Heart right ventricle (tissue), 16 donors: ENCODE measurements around the gene PSMB9. TPM values are rescaled to one million over a fixed set of nuclear protein-coding genes. Genes with fewer than 3 reads are reported as not detected.
A peak's percentile ranks its signal among the peaks of the same experiment; 100 is the strongest.

Source experiments
- ATAC-seq, 8 donors: fragments of 200-7000 bp; cut with Tn5 transposase; one replicate each; pipeline ENCODE4 v1.9.1; 2020; ENCODE audit warnings: mild to moderate bottlenecking in 8 of 8, moderate library complexity in 8 of 8, moderate number of reproducible peaks in 1 of 8
- DNase-seq, 2 donors: peaks; one replicate each; pipeline ENCODE4 v3.0.0-alpha.2; 2020
- H3K27ac ChIP-seq, 10 donors: fragments of 200-600 bp; sonication (generic) in 2 of 10; one replicate each; pipeline versions ENCODE4 v1.5.0 to v1.8.0; 2020 to 2022; ENCODE audit warnings: mild to moderate bottlenecking in 3 of 10
- H3K27me3 ChIP-seq, 7 donors: fragments of 200-600 bp; one replicate each; pipeline ENCODE4 v1.8.0; 2021 to 2022; ENCODE audit warnings: mild to moderate bottlenecking in 2 of 7
- H3K36me3 ChIP-seq, 9 donors: fragments of 200-600 bp; sonication (generic) in 1 of 9; one replicate each; pipeline versions ENCODE4 v1.5.0 to v1.8.0; 2020 to 2022; ENCODE audit warnings: mild to moderate bottlenecking in 2 of 9
- H3K4me1 ChIP-seq, 9 donors: fragments of 200-600 bp; sonication (generic) in 1 of 9; one replicate each; pipeline versions ENCODE4 v1.5.0 to v1.8.0; 2020 to 2022; ENCODE audit warnings: mild to moderate bottlenecking in 4 of 9
- H3K4me3 ChIP-seq, 10 donors: fragments of 200-600 bp; sonication (generic) in 2 of 10; one replicate each; pipeline versions ENCODE4 v1.5.0 to v1.8.0; 2020 to 2022; ENCODE audit warnings: mild to moderate bottlenecking in 7 of 10, moderate library complexity in 2 of 10
- H3K9me3 ChIP-seq, 11 donors: fragments of 200-600 bp in 10 of 11; sonication (generic) in 2 of 11; one replicate each; pipeline versions ENCODE4 v1.5.0 to v1.8.0; 2013 to 2022; ENCODE audit warnings: mild to moderate bottlenecking in 2 of 11, control low read depth in 1 of 11, moderate library complexity in 1 of 11
- WGBS, 2 donors: extraction: QIAGEN DNeasy Blood & Tissue Kit; methylation state at CpG; one replicate each; pipeline ENCODE4 v1.1.7; 2013; ENCODE audit warnings: inconsistent platforms in 1 of 2; 5-methylcytosine and 5-hydroxymethylcytosine counted together
- intact Hi-C, 10 donors: fragments of 100-400 bp; cut with DNase I; formaldehyde crosslinking; loops; one replicate each; pipeline versions ENCODE4 v1.11.1 to v1.14.2; 2022
- polyA plus RNA-seq, 2 donors: library from polyadenylated mRNA; stranded (reverse); fragments of 200-250 nt; gene quantifications; one replicate each; pipeline ENCODE4 v1.2.3, GENCODE V29; 2013
- total RNA-seq, 10 donors: library from RNA; stranded (reverse); fragmentation: NEBNext Ultra II Directional in 3 of 10; extraction: Animal tissue kit (Norgen Biotek cat#: 25700) in 3 of 10; gene quantifications; one replicate each; pipeline versions ENCODE4 v1.2.1 to v1.2.4, GENCODE V29; 2021 to 2023
- TF ChIP-seq, protein P1 (sequence below), 9 donors: fragments of 200-600 bp; sonication (generic) in 2 of 9; IDR thresholded peaks; one replicate each; pipeline versions ENCODE4 v1.5.0 to v1.8.0; 2021 to 2022; ENCODE audit warnings: antibody characterized with exemption in 9 of 9, mild to moderate bottlenecking in 5 of 9, moderate library complexity in 1 of 9
- donor health status: Arrhythmogenic right ventricular cardiomyopathy.
- donor health status: ischemic (EF 13 %, LVEDD 7.1; RV severe dilation, severe dysfunction).
- donor health status: healthy with polysubstance abuse.
- donor health status: DM: no; HTN: yes; CAD: no.
- donor health status: DM: no; HTN: no; CAD: no.
- donor health status: ischemic (EF 25% LVEDD 6.9; RV normal size, moderate dysfunction).
- donor health status: ischemic (EF 25% LVEDD 5.7; RV mildly dilated, moderate dysfunction).
- donor health status: healthy.
- donor health status: DM: yes; HTN: yes; CAD: no.
- donor health status: Ischemic cardiomyopathy.
- donor health status: ischemic (EF 35%, LVEDD 5.7; RV mildly dilated, moderate dysfunction).
- donor health status: nonischemic (EF 11% LVEDD 7.7; RV severe dilation, severe dysfunction).
- donor health status: DM: yes; HTN: yes; CAD: no.
- donor health status: PGD.
- donor health status: ischemic (EF 29% LVEDD 5.4; RV normal size, mild dysfunction).
- donor health status: nonischemic (EF 23%, LVEDD 6.1; RV moderate dilation, normal function).

PSMB9 gene
- total and polyA plus RNA-seq, 12 donors: 10.0 to 198 (median 16.5) TPM

DNA sequence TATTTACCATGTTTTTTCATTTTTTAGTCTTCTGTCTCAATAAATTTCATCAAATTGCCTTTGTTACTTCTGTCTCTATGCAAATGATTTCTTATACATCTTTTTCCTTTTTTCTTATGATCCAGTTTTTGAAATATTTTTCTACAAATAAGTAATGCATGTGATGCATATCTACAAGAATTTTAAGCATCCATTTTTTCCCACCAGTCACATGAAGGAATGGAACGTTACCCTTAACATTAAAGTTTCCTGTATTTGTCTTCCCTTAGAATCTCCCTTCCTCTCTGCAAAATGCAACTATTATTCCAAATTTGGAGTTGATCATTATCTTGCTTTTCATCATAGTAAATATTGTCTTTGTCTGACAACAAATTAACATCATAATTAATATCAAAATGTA lies 35.5 kb downstream of the PSMB9 start:
- TF ChIP-seq, protein P1, sequence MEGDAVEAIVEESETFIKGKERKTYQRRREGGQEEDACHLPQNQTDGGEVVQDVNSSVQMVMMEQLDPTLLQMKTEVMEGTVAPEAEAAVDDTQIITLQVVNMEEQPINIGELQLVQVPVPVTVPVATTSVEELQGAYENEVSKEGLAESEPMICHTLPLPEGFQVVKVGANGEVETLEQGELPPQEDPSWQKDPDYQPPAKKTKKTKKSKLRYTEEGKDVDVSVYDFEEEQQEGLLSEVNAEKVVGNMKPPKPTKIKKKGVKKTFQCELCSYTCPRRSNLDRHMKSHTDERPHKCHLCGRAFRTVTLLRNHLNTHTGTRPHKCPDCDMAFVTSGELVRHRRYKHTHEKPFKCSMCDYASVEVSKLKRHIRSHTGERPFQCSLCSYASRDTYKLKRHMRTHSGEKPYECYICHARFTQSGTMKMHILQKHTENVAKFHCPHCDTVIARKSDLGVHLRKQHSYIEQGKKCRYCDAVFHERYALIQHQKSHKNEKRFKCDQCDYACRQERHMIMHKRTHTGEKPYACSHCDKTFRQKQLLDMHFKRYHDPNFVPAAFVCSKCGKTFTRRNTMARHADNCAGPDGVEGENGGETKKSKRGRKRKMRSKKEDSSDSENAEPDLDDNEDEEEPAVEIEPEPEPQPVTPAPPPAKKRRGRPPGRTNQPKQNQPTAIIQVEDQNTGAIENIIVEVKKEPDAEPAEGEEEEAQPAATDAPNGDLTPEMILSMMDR (IDR thresholded peaks at IDR 0.05): no peak
- Histone ChIP-seq H3K36me3 (no peaks in the 10 kb centered on the region), H3K27ac (no peak overlapping the region), H3K27me3 (no peaks in the 10 kb centered on the region), H3K9me3 (no peaks in the 10 kb centered on the region), H3K4me3 (no peak overlapping the region), H3K4me1 (peaks cover 0 to 17% (median 5%) of the 10 kb centered on the region in 9 donors)
- intact Hi-C loops: loop anchor here in 6 of 10 donors (5.0 to 10.0 kb wide), 6 partner anchors 43 to 203 kb away; partner anchors contain the start of genes BRD2 (in 1 of the 6) and HLA-DMA (in 1 of the 6)
- 63 to 73% methylated on average over 1 of the region's 1 CpG for WGBS, 2 donors
- ATAC-seq (no peak), DNase-seq (no peak)

DNA sequence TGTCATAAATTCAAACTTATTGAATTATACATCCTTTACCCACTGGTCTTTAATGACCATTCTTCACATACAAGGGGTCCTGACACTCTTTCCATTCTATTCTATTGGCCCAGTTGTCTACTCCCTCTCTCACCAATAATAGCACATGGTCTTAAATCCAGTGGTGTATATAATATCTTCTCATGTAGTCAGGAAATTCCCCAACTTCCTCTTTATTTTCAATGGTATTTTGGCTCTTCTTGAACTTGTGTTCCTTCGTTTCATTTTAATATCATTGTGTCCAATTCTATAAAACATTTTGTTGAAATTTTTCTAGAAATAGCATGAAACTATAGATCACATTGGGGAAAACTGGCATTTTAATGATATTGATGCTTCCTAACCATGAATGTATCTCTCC lies 36.8 kb downstream of the PSMB9 start:
- H3K9me3 ChIP-seq: no peaks in the 10 kb centered on the region
- ATAC-seq (no peak), DNase-seq (no peak)
- intact Hi-C loops: loop anchor here in 4 of 10 donors (5.0 kb wide), 2 partner anchors 41 to 91 kb away; no protein-coding TSS in a partner anchor
- no peaks in the 10 kb centered on the region for H3K27me3 ChIP-seq
- H3K36me3 ChIP-seq: no peaks in the 10 kb centered on the region
- 33 to 45% methylated on average over 1 of the region's 1 CpG for WGBS, 2 donors
- TF ChIP-seq, protein P1 (IDR thresholded peaks at IDR 0.05): no peak
- no peak overlapping the region for H3K4me3 ChIP-seq
- H3K27ac ChIP-seq: no peak overlapping the region
- peaks cover 0 to 25% (median 15%) of the 10 kb centered on the region in 9 donors for H3K4me1 ChIP-seq

GRCh38 chr6:32894085-32895005 lies 40.4 kb downstream of the PSMB9 start:
- TF ChIP-seq, protein P1 (IDR thresholded peaks at IDR 0.05): peak in 2 of 9 donors; percentile 17 to 27
- Histone ChIP-seq H3K27me3 (no peaks in the 10 kb centered on the region), H3K9me3 (no peaks in the 10 kb centered on the region), H3K4me3 (peak overlapping the region; percentile 32 to 82 (median 70)), H3K27ac (peak overlapping the region; percentile 62 to 92 (median 86)), H3K4me1 (peaks cover 0 to 18% (median 10%) of the 10 kb centered on the region in 9 donors), H3K36me3 (no peaks in the 10 kb centered on the region)
- 0% methylated on average over 61 of the region's 61 CpGs for WGBS, 2 donors
- peak; percentile 99 to 100 (median 100) for ATAC-seq
- DNase-seq: peak; percentile 94 to 95
- intact Hi-C loops: loop anchor here in 5 of 10 donors (1.0 to 5.0 kb wide), 4 partner anchors 38 to 355 kb away; no protein-coding TSS in a partner anchor

- intact Hi-C loops: loop anchor here in 1 of 10 donors (2.0 kb wide), 1 partner anchor 38 kb away; no protein-coding TSS in a partner anchor
- WGBS, 2 donors: 0 to 1% methylated on average over 8 of the region's 8 CpGs
- no peaks in the 10 kb centered on the region for H3K36me3 ChIP-seq
- ATAC-seq (peak in 6 of 8 donors; percentile 3 to 22 (median 14)), DNase-seq (no peak)
- H3K27me3 ChIP-seq: no peaks in the 10 kb centered on the region
- peaks cover 0 to 18% (median 10%) of the 10 kb centered on the region in 9 donors for H3K4me1 ChIP-seq
- peak overlapping the region in 9 of 10 donors; percentile 62 to 92 (median 87) for H3K27ac ChIP-seq
- H3K9me3 ChIP-seq: no peaks in the 10 kb centered on the region
- peak overlapping the region; percentile 32 to 82 (median 70) for H3K4me3 ChIP-seq
- TF ChIP-seq, protein P1 (IDR thresholded peaks at IDR 0.05): no peak
Observed at GRCh38 chr6:32895006-32895345, 41.0 kb downstream of the PSMB9 start.
